H1 (cell line): ENCODE data around the gene CHD5. TPM values are rescaled to one million over a fixed set of nuclear protein-coding genes. Genes with fewer than 3 reads are reported as not detected.

Experiments
- CTCF ChIA-PET: fragments of 300-600 bp; sonication (Branson Sonifier 250); formaldehyde crosslinking; loops from one replicate; lab custom pipeline; 2021; ENCODE audit not compliant: partially characterized antibody; lab: Charles Lee
- POLR2A ChIA-PET: fragments of 300-600 bp; sonication (Branson Sonifier 250); formaldehyde crosslinking; loops from one replicate; lab custom pipeline; 2021; ENCODE audit warnings: inconsistent platforms; ENCODE audit not compliant: partially characterized antibody; lab: Charles Lee
- DNase-seq, 2 experiments: peaks; one replicate each; pipeline versions ENCODE4 v3.0.0 to v3.0.0-alpha.2; 2010 to 2022; ENCODE audit warnings: low spot score in 2 of 2, low read depth in 1 of 2, mixed read lengths in 1 of 2
- FAIRE-seq: peaks from 2 replicates; lab custom pipeline; 2011; peaks lifted over from hg19 to GRCh38; lab: Jason Lieb, UNC
- H2AFZ ChIP-seq: 2 replicates; pipeline ENCODE4 v1.8.1; 2012; ENCODE audit warnings: low read length, inconsistent platforms
- H2AK5ac ChIP-seq: 2 replicates; pipeline ENCODE4 v1.6.1; 2013; ENCODE audit warnings: low read depth, low read length
- H2BK120ac ChIP-seq: replicated peaks from 2 replicates; pipeline ENCODE3; 2013; ENCODE audit warnings: low read depth, low read length, inconsistent platforms
- H2BK12ac ChIP-seq: 2 replicates; pipeline ENCODE4 v1.6.1; 2013; ENCODE audit warnings: low read depth, low read length
- H2BK15ac ChIP-seq: 2 replicates; pipeline ENCODE4 v1.6.1; 2013; ENCODE audit warnings: low read length
- H2BK20ac ChIP-seq: 2 replicates; pipeline ENCODE4 v1.6.1; 2013; ENCODE audit warnings: low read length
- H2BK5ac ChIP-seq: 2 replicates; pipeline ENCODE4 v1.6.1; 2013; ENCODE audit warnings: low read depth, low read length
- H3K14ac ChIP-seq: 2 replicates; pipeline ENCODE4 v1.6.1; 2013; ENCODE audit warnings: inconsistent platforms; ENCODE audit not compliant: insufficient read length
- H3K18ac ChIP-seq: 2 replicates; pipeline ENCODE4 v1.6.1; 2013; ENCODE audit warnings: low read length; ENCODE audit errors: extremely low read depth
- H3K23ac ChIP-seq: 2 replicates; pipeline ENCODE4 v1.6.1; 2013; ENCODE audit warnings: inconsistent platforms; ENCODE audit not compliant: insufficient read length
- H3K23me2 ChIP-seq: 2 replicates; pipeline ENCODE4 v1.6.1; 2013; ENCODE audit warnings: low read depth, low read length
- H3K27ac ChIP-seq: 2 replicates; pipeline ENCODE4 v1.6.1; 2011; ENCODE audit warnings: low read depth, low read length, inconsistent platforms
- H3K27me3 ChIP-seq, 4 experiments: replicated peaks in 1 of 4; 1 replicate in 1 of 4; 2 replicates in 3 of 4; pipeline versions ENCODE4 v1.6.1 to v1.8.1; 2011 to 2013; ENCODE audit warnings: low read length in 3 of 4, mild to moderate bottlenecking in 3 of 4, inconsistent platforms in 2 of 4, mixed read lengths in 2 of 4, moderate library complexity in 1 of 4; ENCODE audit not compliant: control insufficient read depth in 3 of 4, insufficient read depth in 3 of 4; ENCODE audit errors: extremely low read depth in 1 of 4
- H3K36me3 ChIP-seq, 4 experiments: 2 replicates each; pipeline versions ENCODE4 v1.6.1 to v1.8.1; 2011 to 2013; ENCODE audit warnings: mild to moderate bottlenecking in 4 of 4, low read length in 3 of 4, moderate library complexity in 2 of 4, control low read depth in 1 of 4, inconsistent platforms in 1 of 4; ENCODE audit not compliant: insufficient read depth in 4 of 4, control insufficient read depth in 2 of 4
- H3K4ac ChIP-seq: replicated peaks from 2 replicates; pipeline ENCODE3; 2013; ENCODE audit warnings: low read length, low read depth, mixed read lengths, inconsistent platforms; ENCODE audit not compliant: insufficient read length
- H3K4me1 ChIP-seq, 4 experiments: replicated peaks in 1 of 4; 1 replicate in 1 of 4; 2 replicates in 3 of 4; pipeline versions ENCODE4 v1.6.1 to v1.8.1; 2011 to 2013; ENCODE audit warnings: low read length in 3 of 4, inconsistent platforms in 2 of 4, mixed read lengths in 1 of 4; ENCODE audit not compliant: insufficient read depth in 4 of 4, control insufficient read depth in 3 of 4
- H3K4me2 ChIP-seq, 2 experiments: 2 replicates each; pipeline versions ENCODE4 v1.6.1 to v1.8.1; 2011 to 2013; ENCODE audit warnings: low read depth in 2 of 2, low read length in 2 of 2, control low read depth in 1 of 2, inconsistent platforms in 1 of 2, mild to moderate bottlenecking in 1 of 2; ENCODE audit not compliant: insufficient read depth in 1 of 2
- H3K4me3 ChIP-seq, 4 experiments: fragments of 200-600, 300-600 bp in 1 of 4; sonication (generic), shearing (Covaris generic), sonication (Bioruptor Twin) in 1 of 4; 2 replicates each; pipeline versions ENCODE4 v1.5.1 to v1.8.1; 2011 to 2016; ENCODE audit warnings: low read length in 4 of 4, low read depth in 3 of 4, control low read depth in 2 of 4, inconsistent platforms in 2 of 4, mild to moderate bottlenecking in 2 of 4, mixed read lengths in 1 of 4, moderate library complexity in 1 of 4; ENCODE audit not compliant: insufficient read depth in 2 of 4; ENCODE audit errors: extremely low read depth in 1 of 4
- H3K56ac ChIP-seq: replicated peaks from 2 replicates; pipeline ENCODE3; 2013; ENCODE audit warnings: low read depth, mild to moderate bottlenecking, mixed read lengths, low read length, inconsistent platforms; ENCODE audit not compliant: insufficient read length
- H3K79me1 ChIP-seq: 2 replicates; pipeline ENCODE4 v1.6.1; 2013; ENCODE audit warnings: low read depth, low read length, control low read depth
- H3K79me2 ChIP-seq, 2 experiments: 2 replicates each; pipeline versions ENCODE4 v1.6.1 to v1.8.1; 2012 to 2013; ENCODE audit warnings: low read length in 2 of 2, mild to moderate bottlenecking in 2 of 2, inconsistent platforms in 1 of 2; ENCODE audit not compliant: insufficient read depth in 2 of 2, control insufficient read depth in 1 of 2
- H3K9ac ChIP-seq, 4 experiments: replicated peaks in 1 of 4; 1 replicate in 1 of 4; 2 replicates in 3 of 4; pipeline versions ENCODE4 v1.6.1 to v1.8.1; 2011 to 2013; ENCODE audit warnings: low read depth in 3 of 4, low read length in 3 of 4, control low read depth in 2 of 4, mild to moderate bottlenecking in 2 of 4, moderate library complexity in 2 of 4, inconsistent platforms in 1 of 4; ENCODE audit errors: extremely low read depth in 1 of 4
- H3K9me3 ChIP-seq, 2 experiments: 2 replicates each; pipeline versions ENCODE4 v1.6.1 to v1.8.1; 2012 to 2013; ENCODE audit warnings: mild to moderate bottlenecking in 2 of 2, moderate library complexity in 2 of 2, control low read depth in 1 of 2, inconsistent platforms in 1 of 2, low read depth in 1 of 2, low read length in 1 of 2, mixed read lengths in 1 of 2; ENCODE audit not compliant: insufficient read depth in 2 of 2
- H4K20me1 ChIP-seq, 2 experiments: replicated peaks in 1 of 2; 2 replicates each; pipeline versions ENCODE3 to v1.8.1; 2011 to 2013; ENCODE audit warnings: inconsistent platforms in 2 of 2, low read length in 2 of 2, mild to moderate bottlenecking in 1 of 2; ENCODE audit not compliant: insufficient read depth in 2 of 2, control insufficient read depth in 1 of 2
- H4K5ac ChIP-seq: 2 replicates; pipeline ENCODE4 v1.6.1; 2013; ENCODE audit warnings: low read length, low read depth, mixed read lengths, inconsistent platforms; ENCODE audit not compliant: insufficient read length
- H4K8ac ChIP-seq: 2 replicates; pipeline ENCODE4 v1.8.0; 2013; ENCODE audit warnings: mild to moderate bottlenecking, moderate library complexity, low read length, inconsistent platforms; ENCODE audit not compliant: insufficient read depth; ENCODE audit errors: extremely low read depth
- H4K91ac ChIP-seq: replicated peaks from 2 replicates; pipeline ENCODE3; 2013; ENCODE audit warnings: low read length, mixed read lengths, inconsistent platforms; ENCODE audit not compliant: insufficient read length
- CHD1 ChIP-seq: IDR thresholded peaks from 2 replicates; pipeline ENCODE4 v1.6.1; 2012; ENCODE audit warnings: low read depth, low read length, improper control_type of control experiment
- POLR2A ChIP-seq, 2 experiments: IDR thresholded peaks; 1 replicate in 1 of 2; 2 replicates in 1 of 2; pipeline ENCODE4 v1.6.1; 2011; ENCODE audit warnings: low read depth in 2 of 2, low read length in 2 of 2, mild to moderate bottlenecking in 2 of 2; ENCODE audit errors: control extremely low read depth in 1 of 2
- POLR2AphosphoS5 ChIP-seq: IDR thresholded peaks from 2 replicates; pipeline ENCODE4 v1.6.1; 2011; ENCODE audit warnings: low read depth, low read length
- RBBP5 ChIP-seq: IDR thresholded peaks from 2 replicates; pipeline ENCODE4 v1.7.1; 2012; ENCODE audit warnings: low read depth, mild to moderate bottlenecking, inconsistent platforms, low read length, moderate library complexity, borderline replicate concordance
- SP4 ChIP-seq: IDR thresholded peaks from 2 replicates; pipeline ENCODE4 v1.6.1; 2012; ENCODE audit warnings: low read length, inconsistent platforms
- SRF ChIP-seq: IDR thresholded peaks from 2 replicates; pipeline ENCODE4 v1.6.1; 2011; ENCODE audit warnings: mild to moderate bottlenecking, low read depth, low read length, moderate library complexity
- TBP ChIP-seq: IDR thresholded peaks from 2 replicates; pipeline ENCODE4 v1.6.1; 2011; ENCODE audit warnings: low read depth, low read length, improper control_type of control experiment
- TEAD4 ChIP-seq: IDR thresholded peaks from 2 replicates; pipeline ENCODE4 v1.6.1; 2012; ENCODE audit warnings: low read depth, low read length, inconsistent platforms, mixed read lengths
- WGBS, 2 experiments: shearing (Covaris generic) in 1 of 2; methylation state at CpG; one replicate each; pipeline versions ENCODE4 v1.1.6 to v1.1.7; 2013 to 2015; ENCODE audit warnings: low lambda C conversion rate in 2 of 2, mixed read lengths in 2 of 2, inconsistent platforms in 1 of 2, low coverage in 1 of 2, missing lambda C conversion rate in 1 of 2; ENCODE audit not compliant: insufficient replicate concordance in 2 of 2, insufficient coverage in 1 of 2, insufficient read length in 1 of 2; ENCODE audit errors: extremely low coverage in 1 of 2, missing lambda C conversion rate in 1 of 2; 5-methylcytosine and 5-hydroxymethylcytosine counted together
- polyA plus RNA-seq, 7 experiments: library from polyadenylated mRNA; depleted of rRNA in 3 of 7; stranded (reverse) in 5 of 7; unstranded in 2 of 7; fragments of >200 nt in 5 of 7; fragments of 200-250 nt in 2 of 7; gene quantifications; 1 replicate in 5 of 7; 2 replicates in 1 of 7; 4 replicates in 1 of 7; pipeline versions ENCODE4 v1.2.1 to v1.2.3, GENCODE V29; 2011 to 2013; ENCODE audit warnings: missing spikeins in 2 of 7, mixed read lengths in 2 of 7
- total RNA-seq: library from RNA; stranded (reverse); fragmentation: NEBNext Ultra II Directional; extraction: Animal tissue kit (Norgen Biotek cat#: 25700); gene quantifications from 2 replicates; pipeline ENCODE4 v1.2.1, GENCODE V29; 2021

The CHD5 gene
- total and polyA plus RNA-seq, 2 of the 8 experiments (the other 6 are each of a cell fraction or from before 2014, with no cell fraction given), result 0.42 to 1.8 TPM

DNA sequence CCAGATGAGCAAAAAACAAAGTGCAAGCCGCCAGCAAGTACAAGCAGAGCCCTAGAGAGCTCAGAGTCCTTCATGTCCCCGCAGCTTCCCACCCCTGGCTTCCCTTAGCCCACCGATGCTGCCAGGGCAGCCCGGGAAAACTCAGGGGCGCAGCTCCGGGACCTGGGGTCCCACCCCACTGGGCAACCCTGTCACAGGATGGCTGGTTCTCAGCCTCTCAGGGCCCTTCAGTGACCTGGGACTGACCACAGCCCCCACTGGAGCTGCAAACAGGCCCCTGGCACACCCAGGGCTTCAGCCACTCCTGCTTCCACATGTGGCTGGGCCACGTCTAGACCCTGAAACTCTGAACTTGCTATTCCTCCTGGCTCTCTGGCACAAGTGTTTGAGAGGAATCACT is 49.5 kb downstream of the CHD5 start:
- H3K4me1 ChIP-seq, result peaks cover 0 to 9% (median 4%) of the 10 kb centered on the region in 4 experiments; a peak in 4 of 7 replicates

More for the DNA sequence above, 49.5 kb downstream of the CHD5 start:
- H3K4me2 ChIP-seq, result no peak overlapping the region
- no peaks in the 10 kb centered on the region for H3K23me2 ChIP-seq
- no peak overlapping the region for H2BK12ac ChIP-seq
- FAIRE-seq (no peak), DNase-seq (no peak)
- ChIA-PET CTCF (interaction anchor here (1.1 to 3.0 kb wide), 3 partner anchors 10 to 96 kb away, joined by 3 to 8 read pairs (median 5); no protein-coding TSS in a partner anchor), POLR2A (no interaction called here)
- H4K91ac ChIP-seq, result no peak overlapping the region
- no peak overlapping the region for H2BK5ac ChIP-seq
- no peak overlapping the region for H3K4me3 ChIP-seq
- no peak overlapping the region for H2BK120ac ChIP-seq
- TF ChIP-seq SP4 (no peak), TBP (no peak), POLR2AphosphoS5 (no peak), POLR2A (IDR thresholded peaks at IDR 0.05; ENCODE audit: control extremely low read depth in 1 of 2, low read depth in 2 of 2, low read length in 2 of 2) (no peak), TEAD4 (no peak), CHD1 (no peak), RBBP5 (no peak), SRF (no peak)
- H3K56ac ChIP-seq, result no peak overlapping the region
- H3K27ac ChIP-seq, result no peak overlapping the region
- no peak overlapping the region for H2BK15ac ChIP-seq
- no peak overlapping the region for H3K23ac ChIP-seq
- H3K9me3 ChIP-seq, result no peaks in the 10 kb centered on the region; a peak in 1 of 4 replicates
- no peaks in the 10 kb centered on the region for H4K20me1 ChIP-seq
- no peaks in the 10 kb centered on the region for H3K79me2 ChIP-seq
- no peak overlapping the region for H4K8ac ChIP-seq
- WGBS, 2 experiments, result 90% methylated on average over 7 of the region's 7 CpGs; no CpG with 5 or more reads in 1 of the 2 experiments
- H3K18ac ChIP-seq, result no peak overlapping the region
- no peak overlapping the region for H2AK5ac ChIP-seq
- H3K9ac ChIP-seq, result no peak overlapping the region
- peaks cover 0 to 16% (median 12%) of the 10 kb centered on the region in 4 experiments; a peak in 6 of 7 replicates for H3K27me3 ChIP-seq
- no peak overlapping the region for H2BK20ac ChIP-seq
- no peaks in the 10 kb centered on the region for H3K36me3 ChIP-seq
- H3K4ac ChIP-seq, result no peak overlapping the region
- H2AFZ ChIP-seq, result no peak overlapping the region
- H4K5ac ChIP-seq, result no peak overlapping the region
- no peak overlapping the region for H3K14ac ChIP-seq
- no peaks in the 10 kb centered on the region for H3K79me1 ChIP-seq
